Kasumi-1 (cell line): ENCODE data around the gene PIEZO1.
"Not testable (repeated sequence)": the region's sequence is repeated elsewhere in the genome, so short reads cannot be mapped to it uniquely, and the experiment has no call there.

Source experiments
- DNase-seq, 2 experiments: peaks; one replicate each; lab custom pipeline; 2025; lab: John Stamatoyannopoulos, UW

Gene PIEZO1

GRCh38 chr16:88803264-88803987 lies 18.4 kb upstream of the PIEZO1 start, which contains the start of gene CDT1:
Gene CDT1 (plus strand): TSS chr16:88803789. CDS start chr16:88803832, 43 bp downstream.
- DNase-seq: peak; percentile 59 to 70

GRCh38 chr16:88800277-88800592 lies 15.2 kb upstream of the PIEZO1 start:
- no peak for DNase-seq

GRCh38 chr16:88799569-88800276 lies 14.7 kb upstream of the PIEZO1 start:
- peak; percentile 96 to 97 for DNase-seq

DNA sequence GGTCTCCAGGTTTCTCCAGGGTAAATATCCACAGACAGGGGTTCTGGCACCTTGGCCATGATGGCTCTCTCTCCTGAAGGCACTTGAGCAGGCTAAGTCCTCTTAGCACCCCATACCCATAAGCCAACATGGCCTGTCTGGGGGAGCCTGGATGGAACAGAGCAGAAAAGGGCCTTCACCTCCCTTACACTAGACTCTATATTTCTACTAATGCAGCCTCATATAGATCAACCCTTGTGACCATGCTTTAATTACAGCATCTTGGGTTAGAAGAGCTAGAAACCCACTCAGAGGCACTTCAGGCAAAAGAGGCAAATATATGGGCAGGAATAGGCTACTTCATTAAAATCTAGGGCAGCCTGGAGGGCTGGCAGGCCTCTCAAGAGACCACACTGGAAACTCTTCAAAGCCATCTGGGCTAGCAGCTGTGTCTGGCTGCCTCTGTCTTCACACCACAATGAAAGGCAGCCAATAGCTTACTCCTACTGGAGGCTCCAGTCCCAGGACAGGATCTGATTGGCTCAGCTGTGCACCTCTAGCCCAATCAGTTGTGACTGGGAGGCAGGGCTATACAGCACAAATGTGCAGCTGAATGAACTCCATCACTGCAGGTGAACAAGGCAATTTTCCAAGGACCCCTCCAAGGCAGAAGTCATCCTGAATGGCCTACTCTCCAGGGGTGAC lies 13.9 kb upstream of the PIEZO1 start:
- peak; percentile 23 to 39 for DNase-seq

DNA sequence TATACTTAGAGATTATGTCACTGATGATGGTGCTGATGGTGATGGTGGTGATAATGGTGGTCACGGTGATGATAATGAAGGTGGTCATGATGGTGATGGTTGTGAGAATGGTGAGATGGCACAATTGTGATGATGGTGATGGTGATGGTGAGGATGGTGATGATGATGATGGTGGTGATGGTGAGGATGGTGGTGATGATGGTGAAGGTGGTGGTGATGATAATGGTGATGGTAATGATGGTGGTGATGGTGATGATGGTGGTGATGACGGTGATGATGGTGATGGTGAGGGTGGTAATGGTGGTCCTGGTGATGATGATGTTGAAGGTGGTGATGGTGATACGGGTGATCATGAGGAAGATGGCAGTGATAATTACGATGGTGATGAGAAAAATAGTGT lies 13.1 kb upstream of the PIEZO1 start:
- no peak for DNase-seq

GRCh38 chr16:88796278-88796677 lies 11.3 kb upstream of the PIEZO1 start:
- DNase-seq: no peak

DNA sequence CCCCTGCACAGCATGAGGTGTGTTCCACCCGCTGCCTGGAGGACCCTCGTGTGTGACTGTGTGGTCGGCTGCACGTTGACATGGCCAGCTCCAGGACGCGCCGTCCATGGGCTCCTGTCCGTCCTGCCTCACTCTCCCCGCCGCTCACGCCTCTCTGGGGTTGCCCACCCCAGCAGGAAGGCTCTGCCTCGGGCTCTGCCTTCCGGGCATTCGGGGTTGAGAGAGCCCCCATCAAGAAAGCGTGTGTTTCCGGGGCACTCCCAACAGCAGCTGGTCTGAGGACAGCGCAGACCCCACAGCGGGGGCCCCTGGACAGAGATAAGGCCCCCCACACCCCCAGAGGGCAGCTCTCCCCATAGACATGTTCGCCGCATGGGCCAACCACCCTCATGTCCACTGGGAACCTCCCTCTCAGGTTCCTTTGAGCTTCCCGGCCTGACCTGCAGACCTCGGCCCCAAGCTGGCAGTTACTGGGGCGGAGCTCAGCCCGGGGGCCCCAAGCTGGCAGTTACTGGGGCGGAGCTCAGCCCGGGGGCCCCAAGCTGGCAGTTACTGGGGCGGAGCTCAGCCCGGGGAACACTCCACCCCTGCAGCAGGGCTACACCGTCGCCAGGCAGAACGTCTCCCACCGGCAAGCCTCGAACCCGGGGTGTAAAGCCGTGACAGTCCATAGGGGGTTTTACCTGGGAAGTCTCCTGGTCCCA lies 8.4 kb upstream of the PIEZO1 start:
- DNase-seq: peak; percentile 82 to 85

DNA sequence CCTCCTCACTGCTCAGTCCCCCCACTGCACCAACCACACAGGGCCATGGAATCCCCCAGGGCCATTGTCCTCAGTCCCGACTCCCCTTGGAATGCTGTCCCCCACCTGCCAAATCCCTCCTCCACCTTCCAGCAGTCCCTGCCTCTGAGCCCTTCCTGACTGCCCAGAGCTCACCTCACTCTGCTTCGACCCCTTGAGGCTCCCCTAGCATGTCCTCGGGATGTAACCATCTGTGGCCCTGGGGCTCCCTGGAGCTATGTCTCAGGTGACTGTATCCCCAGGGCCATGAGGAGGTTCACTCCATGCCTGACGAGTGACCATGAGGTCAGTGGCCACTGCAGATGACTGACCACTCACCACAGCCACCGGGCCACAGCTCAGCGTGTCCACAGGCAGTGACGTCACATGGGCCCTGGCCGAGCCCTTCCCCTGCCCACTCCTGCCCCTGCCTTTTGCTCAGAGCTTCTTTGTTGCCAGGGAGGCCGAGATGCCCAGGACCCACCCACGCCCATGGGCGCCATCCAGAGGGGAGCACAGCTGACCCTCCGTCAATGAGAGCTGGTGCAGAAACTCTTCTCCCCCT lies 7.7 kb upstream of the PIEZO1 start:
- DNase-seq: no peak

- peak; percentile 51 to 63 for DNase-seq
Observed at GRCh38 chr16:88792078-88792550, 7.1 kb upstream of the PIEZO1 start.

DNA sequence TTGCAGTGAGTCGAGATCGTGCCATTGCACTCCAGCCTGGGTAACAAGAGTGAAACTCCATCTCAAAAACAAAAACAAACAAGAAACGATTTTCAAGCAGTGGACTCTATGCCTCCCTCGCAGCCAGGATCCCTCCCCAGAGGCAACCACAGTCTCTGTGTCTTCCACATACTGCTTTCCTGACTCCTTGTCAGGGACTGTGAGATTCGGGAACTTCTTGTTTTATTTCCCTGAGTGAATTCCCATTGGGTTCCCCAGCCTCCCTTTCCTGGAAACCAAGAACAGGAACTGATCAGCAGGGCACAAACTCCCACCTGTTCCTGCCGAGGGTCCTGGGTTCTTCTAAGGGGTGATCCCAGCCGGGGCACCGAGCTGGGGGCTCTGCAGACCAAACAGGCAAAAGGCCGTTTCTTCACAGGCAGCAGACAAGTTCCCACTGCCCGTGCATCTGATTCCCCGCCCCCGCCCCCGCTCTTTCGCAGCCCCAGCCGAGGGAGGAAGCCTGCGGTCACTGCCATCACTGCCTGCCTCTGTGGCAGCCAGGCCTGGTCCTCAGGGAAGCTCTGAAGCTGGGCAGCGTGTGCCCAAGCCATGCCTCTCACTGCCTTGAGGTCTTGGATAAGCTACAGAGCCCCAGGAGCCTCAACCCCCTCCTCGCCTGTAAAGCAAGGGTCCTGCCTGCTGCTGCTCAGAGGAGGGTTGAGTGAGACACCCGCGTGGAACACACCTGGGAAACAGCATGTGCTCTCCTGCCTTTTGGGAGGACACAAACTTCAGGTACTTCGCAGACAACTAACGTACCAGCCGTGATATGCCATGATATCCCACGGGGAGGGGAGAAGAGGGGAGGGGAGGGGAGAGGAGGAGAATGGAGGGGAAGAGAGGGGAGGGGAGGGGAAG lies 5.5 kb upstream of the PIEZO1 start:
- peak; percentile 75 to 79 for DNase-seq

- DNase-seq: peak; percentile 73 to 79
Observed at GRCh38 chr16:88789594-88789993, 4.6 kb upstream of the PIEZO1 start.

GRCh38 chr16:88788749-88789148 lies 3.7 kb upstream of the PIEZO1 start:
- not testable (repeated sequence) for DNase-seq

DNA sequence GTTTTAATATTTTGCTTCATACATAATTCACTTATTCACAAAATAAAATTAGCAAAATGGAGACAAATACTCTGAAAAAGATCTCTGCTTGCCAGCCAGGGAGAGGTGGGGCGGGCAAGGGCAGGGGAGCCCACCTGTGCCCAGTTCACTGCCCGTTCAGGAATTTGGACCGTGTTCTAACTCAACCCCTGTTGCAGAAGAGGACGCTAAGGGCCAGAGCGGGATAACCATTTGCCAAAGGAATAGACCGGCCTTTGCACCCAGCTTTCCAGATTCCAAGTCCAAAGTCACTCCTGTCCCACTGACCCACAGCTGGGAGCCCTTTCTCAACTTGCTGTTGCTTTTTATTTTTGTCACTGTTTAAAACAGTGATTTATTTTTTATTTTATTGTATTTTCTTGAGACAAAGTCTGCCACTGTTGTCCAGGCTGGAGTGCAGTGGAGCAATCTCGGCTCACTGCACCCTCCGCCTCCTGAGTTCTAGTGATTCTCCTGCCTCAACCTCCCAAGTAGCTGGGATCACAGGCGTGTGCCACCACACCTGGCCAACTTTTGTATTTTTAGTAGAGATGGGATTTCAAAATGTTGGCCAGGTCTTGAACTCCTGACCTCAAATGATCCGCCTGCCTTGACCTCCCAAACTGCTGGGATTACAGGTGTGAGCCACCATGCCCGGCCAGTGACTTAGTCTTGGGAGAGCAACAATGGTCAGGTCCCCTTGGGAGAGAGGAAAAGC lies 2.7 kb upstream of the PIEZO1 start:
- DNase-seq: no peak

DNA sequence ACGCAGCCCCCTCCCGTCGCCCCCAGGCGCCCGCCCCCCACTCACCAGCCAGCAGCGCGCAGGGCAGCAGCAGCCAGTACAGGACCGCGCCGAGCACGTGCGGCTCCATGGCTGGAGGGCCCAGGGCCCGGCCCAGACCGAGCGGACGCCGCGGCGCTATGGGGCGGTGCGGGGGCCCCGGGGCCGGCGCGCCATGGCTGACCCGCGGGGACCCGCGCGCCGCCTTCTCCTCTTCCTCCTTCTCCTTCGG lies 239 bp downstream of the PIEZO1 start:
- no peak for DNase-seq

- peak; percentile 60 to 68 for DNase-seq
Observed at GRCh38 chr16:88784074-88784855, 755 bp downstream of the PIEZO1 start.

- peak; percentile 44 to 55 for DNase-seq
Observed at GRCh38 chr16:88783391-88784073, 1.5 kb downstream of the PIEZO1 start.

- DNase-seq: peak in 1 of 2 experiments; percentile 34
Observed at GRCh38 chr16:88782454-88783390, 2.3 kb downstream of the PIEZO1 start.
